T-helper 1 cell (primary cell): ENCODE results near the gene ABHD12.

Experiments
- DNase-seq, 5 donors: peaks; one replicate each; pipeline ENCODE4 v3.0.0-alpha.2; 2012 to 2020

Gene ABHD12

GRCh38 chr20:25288291-25289181 is 102.1 kb downstream of the ABHD12 start:
- peak in 1 of 5 donors; percentile 1 for DNase-seq

DNA sequence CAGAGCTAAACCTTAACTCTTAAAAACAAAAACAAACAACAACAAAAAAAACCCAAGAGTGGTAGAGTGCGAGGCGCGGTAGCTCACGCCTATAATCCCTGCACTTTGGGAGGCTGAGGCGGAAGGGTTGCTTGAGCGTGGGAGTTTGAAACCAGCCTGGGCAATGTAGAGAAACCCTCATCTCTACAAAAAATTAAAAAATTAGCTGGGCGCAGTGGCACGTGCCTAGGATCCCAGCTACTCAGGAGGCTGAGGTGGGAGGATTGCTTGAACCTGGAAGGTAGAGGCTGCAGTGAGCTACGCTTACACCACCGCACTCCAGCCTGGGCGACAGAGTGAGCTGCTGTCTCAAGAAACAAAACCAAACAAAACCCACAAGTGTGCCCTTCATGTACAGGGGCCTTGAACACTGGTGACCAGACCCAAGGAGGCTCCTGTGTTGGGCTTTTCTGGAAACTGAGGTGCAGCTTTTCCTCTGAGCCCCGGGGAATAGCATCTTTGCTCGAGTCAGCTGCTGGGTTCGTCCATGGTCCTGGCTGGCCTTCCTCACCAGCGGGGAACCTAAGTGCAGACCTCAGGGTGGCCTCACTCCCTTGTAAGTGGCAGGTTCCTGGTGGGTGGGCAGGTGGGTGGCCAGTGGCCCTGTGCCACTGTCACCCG is 102.9 kb downstream of the ABHD12 start:
- no peak for DNase-seq

DNA sequence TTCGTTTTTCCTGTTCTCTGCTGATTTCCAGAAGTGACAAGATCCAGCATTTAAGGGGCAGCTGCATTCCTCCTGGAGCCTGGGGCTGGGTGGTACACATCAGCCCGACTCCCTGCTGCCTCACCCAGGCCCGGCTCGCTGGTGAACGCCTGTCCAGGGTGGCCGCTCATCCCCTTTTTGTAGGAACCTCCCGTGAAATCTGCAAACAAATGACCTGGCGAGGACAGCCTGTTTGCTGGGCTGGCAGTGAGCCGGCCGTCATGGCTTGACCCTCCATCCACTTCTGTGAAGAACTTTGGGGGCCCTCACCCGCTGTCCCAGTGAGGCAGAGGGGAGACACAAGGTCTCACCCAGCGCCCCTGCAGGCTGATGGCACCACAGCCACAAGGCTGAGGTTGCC is 103.7 kb downstream of the ABHD12 start:
- no peak for DNase-seq

DNA sequence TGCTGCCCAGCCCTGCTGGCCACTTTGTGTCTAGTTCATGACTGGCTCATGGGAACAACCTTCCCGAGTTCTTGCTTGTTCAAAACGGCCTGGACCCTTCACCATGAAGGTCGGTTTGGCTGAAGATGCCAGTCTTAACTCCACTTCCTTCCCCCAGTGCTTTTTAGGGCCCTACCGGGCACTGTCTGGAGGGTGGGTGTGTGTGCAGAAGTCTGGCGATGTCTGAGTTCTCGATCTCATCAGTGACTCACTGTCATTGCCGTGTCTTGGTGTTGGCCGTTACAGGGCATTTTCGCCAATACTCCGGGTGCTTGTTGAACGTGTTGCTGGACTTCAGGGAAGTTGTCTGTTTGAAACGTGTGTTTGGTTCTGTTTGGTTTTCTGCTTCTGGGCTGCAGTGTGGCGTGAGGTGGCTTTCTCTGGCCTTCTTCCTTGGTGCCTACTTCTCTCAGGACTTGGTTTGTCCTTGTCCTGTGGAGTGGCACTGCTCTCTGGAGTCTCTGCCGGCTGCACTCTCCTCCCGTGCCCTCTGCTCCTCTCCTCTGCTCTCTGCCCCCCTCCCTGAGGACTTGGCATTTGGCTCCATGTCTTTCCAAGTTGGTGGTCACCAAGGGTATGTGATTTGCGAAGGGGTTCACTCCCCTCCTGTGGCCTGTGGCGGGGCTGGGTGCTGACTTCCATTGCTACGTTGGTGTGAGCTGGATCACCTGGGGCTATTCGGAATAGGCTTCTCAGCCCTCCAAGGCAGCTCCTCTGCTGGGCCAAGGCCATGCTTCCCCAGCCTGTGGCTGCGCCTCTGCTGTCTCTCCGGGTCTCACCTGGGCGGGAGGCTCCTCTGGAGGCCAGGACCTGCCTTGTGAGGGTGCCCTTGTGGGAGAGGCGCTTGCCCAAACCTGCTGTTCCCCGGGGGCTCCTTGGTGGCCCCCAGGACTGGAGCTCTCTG is 104.5 kb downstream of the ABHD12 start:
- peak in 1 of 5 donors; percentile 3 for DNase-seq

DNA sequence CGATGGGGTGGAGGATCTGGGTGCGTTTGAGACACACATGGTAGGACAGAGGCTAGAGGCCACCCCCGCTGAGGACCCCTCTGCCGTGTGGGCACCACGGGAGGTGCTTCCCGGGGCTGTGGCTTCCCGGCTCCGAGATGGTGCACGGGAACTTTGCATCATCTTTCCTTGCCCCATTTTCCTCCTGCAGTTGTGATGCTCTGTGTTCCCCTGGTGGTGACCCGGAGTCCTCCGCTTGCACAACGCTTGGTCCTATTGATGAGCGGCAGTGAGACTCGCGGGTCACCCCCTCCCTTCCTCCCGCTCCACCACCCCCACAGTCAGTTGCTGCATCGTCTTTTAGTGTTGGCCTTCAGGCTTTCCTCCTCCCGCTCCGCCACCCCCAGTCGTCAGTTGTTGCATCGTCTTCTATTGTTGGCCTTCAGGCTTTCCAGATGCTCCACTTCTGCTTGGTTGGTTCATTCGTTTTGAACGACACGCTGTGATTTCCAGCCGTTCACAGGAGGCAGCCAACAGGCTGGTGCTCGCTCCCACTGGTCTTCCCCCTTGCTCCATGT is 105.5 kb downstream of the ABHD12 start:
- DNase-seq: peak in 1 of 5 donors; percentile 2

GRCh38 chr20:25284131-25284601 is 106.5 kb downstream of the ABHD12 start:
- no peak for DNase-seq

GRCh38 chr20:25283221-25283951 is 107.2 kb downstream of the ABHD12 start:
- DNase-seq: no peak

DNA sequence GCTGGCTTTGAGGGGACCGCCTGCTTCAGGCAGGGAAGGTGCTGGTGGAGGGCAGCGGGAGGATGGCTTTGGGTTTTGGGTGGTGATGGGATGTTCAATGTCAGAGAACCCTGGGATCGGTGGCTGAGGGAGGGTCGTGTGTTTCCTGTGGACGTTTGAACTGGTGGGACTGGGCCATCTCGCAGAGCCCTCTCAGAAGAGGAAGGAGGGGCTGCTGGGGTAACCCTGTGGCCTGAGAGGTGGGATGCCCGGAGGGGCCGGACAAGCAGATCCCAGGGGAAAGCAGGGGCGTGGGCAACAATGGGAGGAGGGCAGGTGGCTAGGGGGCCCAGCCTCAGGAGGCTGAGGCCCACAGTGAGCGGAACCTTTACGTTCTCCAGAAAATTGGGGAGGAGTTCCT is 107.8 kb downstream of the ABHD12 start:
- DNase-seq: no peak

DNA sequence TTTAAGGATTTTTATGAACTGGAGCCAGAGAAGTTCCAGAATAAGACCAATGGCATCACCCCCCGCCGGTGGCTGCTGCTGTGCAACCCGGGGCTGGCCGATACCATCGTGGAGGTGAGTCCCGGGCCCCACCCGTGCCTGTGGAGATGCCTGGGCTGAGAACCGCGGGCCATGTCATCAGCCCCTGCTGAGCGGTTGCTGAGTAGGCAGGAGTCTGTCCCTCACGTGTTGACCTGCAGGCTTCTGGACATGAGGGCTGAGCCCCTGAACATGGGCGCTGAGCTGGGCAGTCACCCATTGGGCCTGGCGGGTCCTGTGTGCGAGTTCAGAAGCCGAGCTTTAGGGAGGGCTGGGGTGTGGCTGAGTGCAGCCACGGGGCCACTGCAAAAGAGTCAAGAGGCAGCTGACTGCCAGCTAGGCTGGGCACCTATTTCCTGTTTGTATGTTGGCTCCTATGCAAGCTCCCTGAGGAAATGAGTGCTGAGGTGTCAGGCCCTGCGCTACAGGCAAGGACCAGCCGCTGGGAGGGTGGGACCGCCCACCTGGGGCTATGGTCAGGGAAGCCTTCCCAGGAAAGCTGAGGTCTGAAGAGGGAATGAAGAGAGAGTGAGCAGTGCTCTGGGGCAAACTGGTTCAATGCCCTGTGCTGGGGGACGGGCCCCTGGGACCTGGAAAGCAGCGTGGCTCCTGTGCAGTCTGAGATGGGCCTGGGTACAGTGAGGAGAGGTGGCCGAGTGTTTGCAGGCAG is 108.4 kb downstream of the ABHD12 start:
- DNase-seq: peak in 2 of 5 donors; percentile 3 to 12

- DNase-seq: peak in 1 of 5 donors; percentile 32
These were observed 109.1 kb downstream of the ABHD12 start for GRCh38 chr20:25281541-25281991.

- no peak for DNase-seq
These were observed 109.8 kb downstream of the ABHD12 start for GRCh38 chr20:25280574-25281535.

DNA sequence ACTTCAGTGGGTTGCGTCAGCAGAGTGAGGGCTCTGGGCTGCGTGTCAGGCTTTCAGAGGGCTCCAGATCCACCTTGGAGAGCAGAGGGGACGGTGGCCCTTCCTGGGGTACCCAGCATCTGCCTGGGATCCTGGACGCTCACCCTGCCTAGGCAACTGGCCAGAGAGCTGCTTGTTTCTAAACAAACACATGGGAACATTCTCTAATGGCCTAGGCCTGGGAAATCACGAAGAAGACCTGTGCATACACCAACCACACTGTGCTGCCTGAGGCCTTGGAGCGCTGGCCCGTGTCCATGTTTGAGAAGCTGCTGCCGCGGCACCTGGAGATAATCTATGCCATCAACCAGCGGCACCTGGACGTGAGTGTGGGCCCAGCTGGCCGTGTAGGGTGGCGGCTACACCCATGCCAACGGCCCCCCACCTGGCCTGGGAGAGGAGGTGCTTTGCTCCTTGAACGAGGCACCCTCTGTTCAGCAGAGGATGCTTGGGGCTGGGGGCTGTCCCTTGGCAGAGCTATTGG is 110.5 kb downstream of the ABHD12 start:
- DNase-seq: peak in 1 of 5 donors; percentile 9

GRCh38 chr20:25279403-25279802 is 111.2 kb downstream of the ABHD12 start:
- peak in 1 of 5 donors; percentile 2 for DNase-seq

GRCh38 chr20:25278636-25279361 is 111.8 kb downstream of the ABHD12 start:
- peak in 1 of 5 donors; percentile 4 for DNase-seq

- DNase-seq: no peak
These were observed 112.6 kb downstream of the ABHD12 start for GRCh38 chr20:25277941-25278521.

GRCh38 chr20:25277051-25277801 is 113.4 kb downstream of the ABHD12 start:
- no peak for DNase-seq

DNA sequence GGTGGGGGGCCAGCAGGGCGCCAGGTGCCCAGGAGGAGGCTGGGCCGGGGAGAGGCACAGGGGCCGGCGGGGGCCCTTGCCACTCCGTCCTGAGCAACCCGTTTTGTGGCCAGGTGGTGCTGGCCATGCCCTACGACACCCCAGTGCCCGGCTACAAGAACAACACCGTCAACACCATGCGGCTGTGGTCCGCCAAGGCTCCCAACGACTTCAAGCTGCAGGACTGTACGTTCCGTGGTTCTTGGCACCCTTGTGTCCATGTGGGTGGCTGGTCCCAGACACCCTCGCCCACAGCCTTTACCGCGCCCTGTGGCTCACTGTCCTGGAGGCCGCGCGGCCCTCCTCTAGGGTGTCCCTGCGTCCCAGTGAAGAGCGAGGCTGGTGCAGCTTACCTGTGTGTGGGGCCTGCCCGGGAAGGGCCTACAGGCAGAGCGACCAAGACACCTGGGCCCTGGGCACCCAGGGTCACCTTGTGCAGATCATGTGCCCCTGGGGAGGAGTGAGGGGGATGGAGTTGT is 114.0 kb downstream of the ABHD12 start:
- no peak for DNase-seq
